Endothelial cell of umbilical vein (primary cell): ENCODE data around the gene PNPLA2.

Source experiments
- CTCF ChIP-seq, 2 donors: IDR thresholded peaks; 1 replicate in 1 of 2; 2 replicates in 1 of 2; pipeline ENCODE4 v1.5.1; 2011; ENCODE audit warnings: low read length in 2 of 2, mild to moderate bottlenecking in 2 of 2, moderate library complexity in 2 of 2, control low read depth in 1 of 2, inconsistent platforms in 1 of 2, low read depth in 1 of 2; ENCODE audit not compliant: insufficient read depth in 1 of 2; ENCODE audit errors: extremely low read depth in 1 of 2
- EZH2 ChIP-seq: IDR thresholded peaks from 2 replicates; pipeline ENCODE4 v1.6.1; 2012; ENCODE audit warnings: borderline replicate concordance, low read depth, mild to moderate bottlenecking, moderate library complexity, low read length, inconsistent platforms; ENCODE audit not compliant: severe bottlenecking
- GATA2 ChIP-seq: IDR thresholded peaks from 2 replicates; pipeline ENCODE4 v1.7.0; 2011; ENCODE audit warnings: low read depth, mild to moderate bottlenecking, moderate library complexity, mixed read lengths, low read length; ENCODE audit not compliant: insufficient read length, insufficient read depth
- POLR2A ChIP-seq: IDR thresholded peaks from 2 replicates; pipeline ENCODE4 v1.6.1; 2012; ENCODE audit warnings: low read depth, mild to moderate bottlenecking, control low read depth, low read length

- no peak for TF ChIP-seq CTCF (IDR thresholded peaks at IDR 0.05; ENCODE audit: extremely low read depth in 1 of 2, insufficient read depth in 1 of 2, low read depth in 1 of 2, low read length in 2 of 2)
- TF ChIP-seq GATA2: no peak
- TF ChIP-seq EZH2: no peak
- no peak for TF ChIP-seq POLR2A
Measured at GRCh38 chr11:870418-870817, 51.7 kb downstream of the PNPLA2 start.
